NT2/D1 (cell line): ENCODE data around the gene ZMYND11.

ENCODE experiments used
- DNase-seq: peaks from one replicate; pipeline ENCODE4 v3.0.0-alpha.2; 2011; ENCODE audit warnings: low read depth, low spot score
- H3K27me3 ChIP-seq: 2 replicates; pipeline ENCODE4 v1.6.0; 2011; ENCODE audit warnings: mild to moderate bottlenecking; ENCODE audit not compliant: insufficient read length, insufficient read depth
- H3K36me3 ChIP-seq: 2 replicates; pipeline ENCODE4 v1.6.1; 2011; ENCODE audit warnings: mild to moderate bottlenecking, low read length, mixed read lengths; ENCODE audit not compliant: insufficient read depth, insufficient read length
- H3K4me1 ChIP-seq: 2 replicates; pipeline ENCODE4 v1.5.1; 2011; ENCODE audit not compliant: insufficient read depth, insufficient read length
- H3K4me3 ChIP-seq: 2 replicates; pipeline ENCODE4 v1.5.1; 2011; ENCODE audit warnings: low read depth; ENCODE audit not compliant: insufficient read length
- H3K9ac ChIP-seq: 2 replicates; pipeline ENCODE4 v1.6.0; 2011; ENCODE audit warnings: low read depth; ENCODE audit not compliant: insufficient read length
- H3K9me3 ChIP-seq: 2 replicates; pipeline ENCODE4 v1.5.1; 2011; ENCODE audit warnings: mild to moderate bottlenecking, low read length; ENCODE audit not compliant: insufficient read depth
- SUZ12 ChIP-seq: IDR thresholded peaks from 2 replicates; pipeline ENCODE4 v1.6.1; 2011; ENCODE audit not compliant: insufficient read length, insufficient read depth; ENCODE audit errors: extremely low read depth
- YY1 ChIP-seq: IDR thresholded peaks from 2 replicates; pipeline ENCODE4 v1.6.1; 2011; ENCODE audit not compliant: insufficient read length, insufficient read depth
- ZNF274 ChIP-seq: IDR thresholded peaks from 2 replicates; pipeline ENCODE4 v1.6.1; 2011; ENCODE audit warnings: mild to moderate bottlenecking, low read depth, low read length

ZMYND11 gene

DNA sequence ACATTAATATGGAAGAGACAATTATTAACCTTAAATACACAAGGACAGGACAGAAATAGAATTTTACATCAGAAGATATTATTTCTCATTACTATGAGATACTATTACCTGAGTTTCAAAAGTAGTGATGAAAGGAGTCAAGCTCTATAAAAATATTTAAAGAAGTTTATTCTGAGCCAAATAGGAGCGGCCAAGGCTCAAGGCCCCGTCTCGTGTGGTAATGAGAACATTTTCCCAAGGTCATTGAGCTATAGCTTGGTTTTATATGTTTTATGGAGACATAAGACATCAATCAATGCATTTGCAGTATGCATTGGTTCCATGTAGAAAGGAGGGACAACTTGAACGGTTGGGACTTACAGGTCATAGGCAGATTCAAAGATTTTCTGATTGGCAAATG, 29.4 kb upstream of the ZMYND11 start:
- Histone ChIP-seq H3K9ac (no peak overlapping the region), H3K4me3 (no peak overlapping the region), H3K9me3 (peaks cover 17% of the 10 kb centered on the region; the same call in 1 of the 2 replicates), H3K36me3 (no peaks in the 10 kb centered on the region), H3K27me3 (no peaks in the 10 kb centered on the region), H3K4me1 (no peaks in the 10 kb centered on the region)
- no peak for DNase-seq
- TF ChIP-seq YY1 (no peak), SUZ12 (no peak), ZNF274 (no peak)

GRCh38 chr10:106740-107139, 28.5 kb upstream of the ZMYND11 start:
- no peak for TF ChIP-seq SUZ12
- TF ChIP-seq ZNF274, result no peak
- no peak for TF ChIP-seq YY1
- no peak overlapping the region for H3K4me3 ChIP-seq
- no peak for DNase-seq
- H3K4me1 ChIP-seq, result no peaks in the 10 kb centered on the region
- H3K27me3 ChIP-seq, result no peaks in the 10 kb centered on the region
- H3K9ac ChIP-seq, result no peak overlapping the region
- peaks cover 17% of the 10 kb centered on the region; the same call in 1 of the 2 replicates for H3K9me3 ChIP-seq
- H3K36me3 ChIP-seq, result no peaks in the 10 kb centered on the region

GRCh38 chr10:112246-112645, 23.0 kb upstream of the ZMYND11 start:
- Histone ChIP-seq H3K4me3 (no peak overlapping the region), H3K27me3 (no peaks in the 10 kb centered on the region), H3K9ac (no peak overlapping the region), H3K36me3 (no peaks in the 10 kb centered on the region), H3K4me1 (no peaks in the 10 kb centered on the region), H3K9me3 (peaks cover 5% of the 10 kb centered on the region)
- DNase-seq, result no peak
- TF ChIP-seq ZNF274 (no peak), YY1 (no peak), SUZ12 (no peak)

DNA sequence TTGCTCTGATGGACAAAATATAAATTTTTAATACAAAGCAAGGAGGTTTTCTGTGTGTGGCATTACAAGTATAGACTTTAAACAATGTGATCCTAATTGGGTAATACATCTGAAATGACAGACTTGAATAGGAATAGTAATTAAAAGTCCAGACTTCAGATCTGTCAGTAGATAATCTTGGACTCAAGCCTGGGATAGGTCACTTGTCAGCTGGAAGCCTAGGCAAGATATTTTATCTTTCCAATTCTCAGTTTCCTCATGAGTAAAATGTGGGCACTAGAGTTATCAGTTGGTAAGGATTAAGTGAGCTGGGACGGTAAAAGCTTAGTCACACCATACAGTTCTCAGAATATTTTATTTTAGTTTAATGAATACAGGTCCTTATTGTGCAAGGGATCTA, 10.4 kb upstream of the ZMYND11 start:
- H3K27me3 ChIP-seq, result no peaks in the 10 kb centered on the region
- no peaks in the 10 kb centered on the region for H3K4me1 ChIP-seq
- H3K4me3 ChIP-seq, result no peak overlapping the region
- H3K9ac ChIP-seq, result no peak overlapping the region
- no peak for TF ChIP-seq SUZ12
- TF ChIP-seq ZNF274, result no peak
- TF ChIP-seq YY1, result no peak
- no peaks in the 10 kb centered on the region for H3K9me3 ChIP-seq
- DNase-seq, result no peak
- no peaks in the 10 kb centered on the region for H3K36me3 ChIP-seq

GRCh38 chr10:127612-128432, 7.4 kb upstream of the ZMYND11 start:
- Histone ChIP-seq H3K4me3 (no peak overlapping the region), H3K9ac (no peak overlapping the region), H3K36me3 (no peaks in the 10 kb centered on the region), H3K4me1 (no peaks in the 10 kb centered on the region), H3K9me3 (no peaks in the 10 kb centered on the region), H3K27me3 (no peaks in the 10 kb centered on the region)
- TF ChIP-seq ZNF274 (no peak), SUZ12 (no peak), YY1 (no peak)
- DNase-seq, result no peak

GRCh38 chr10:129810-130209, 5.4 kb upstream of the ZMYND11 start:
- Histone ChIP-seq H3K27me3 (peaks cover 13% of the 10 kb centered on the region), H3K9me3 (no peaks in the 10 kb centered on the region), H3K4me1 (no peaks in the 10 kb centered on the region), H3K4me3 (no peak overlapping the region), H3K9ac (no peak overlapping the region), H3K36me3 (no peaks in the 10 kb centered on the region)
- DNase-seq, result no peak
- TF ChIP-seq ZNF274 (no peak), YY1 (no peak), SUZ12 (no peak)

- peak overlapping the region; percentile 81 for H3K4me3 ChIP-seq
- DNase-seq, result no peak
- TF ChIP-seq SUZ12 (no peak), ZNF274 (no peak), YY1 (no peak)
Observed at GRCh38 chr10:132946-133898, 2.0 kb upstream of the ZMYND11 start.

More at GRCh38 chr10:132946-133898, 2.0 kb upstream of the ZMYND11 start:
- peaks cover 13% of the 10 kb centered on the region for H3K27me3 ChIP-seq
- no peaks in the 10 kb centered on the region for H3K9me3 ChIP-seq
- peaks cover 2% of the 10 kb centered on the region for H3K4me1 ChIP-seq
- H3K9ac ChIP-seq, result no peak overlapping the region
- H3K36me3 ChIP-seq, result no peaks in the 10 kb centered on the region
